GM18507 (cell line): Measurements from ENCODE around the gene TOM1.

Experiments used
- DNase-seq: peaks from one replicate; pipeline ENCODE4 v3.0.0; 2011; ENCODE audit warnings: low read depth; ENCODE audit not compliant: insufficient read length; ENCODE audit errors: extremely low spot score
- FAIRE-seq: peaks from 2 replicates; lab custom pipeline; 2011; peaks lifted over from hg19 to GRCh38; lab: Jason Lieb, UNC

The TOM1 gene

GRCh38 chr22:35341090-35341874 is 41.6 kb downstream of the TOM1 start:
- no peak for FAIRE-seq
- no peak for DNase-seq

GRCh38 chr22:35342390-35342789 is 42.7 kb downstream of the TOM1 start:
- DNase-seq (no peak), FAIRE-seq (no peak)

- peak; percentile 45 for FAIRE-seq
- DNase-seq, result no peak
Observed at GRCh38 chr22:35343664-35344550, 44.2 kb downstream of the TOM1 start.

GRCh38 chr22:35344956-35345690 is 45.4 kb downstream of the TOM1 start:
- DNase-seq (no peak), FAIRE-seq (peak; percentile 82)

GRCh38 chr22:35345808-35346505 is 46.3 kb downstream of the TOM1 start:
- FAIRE-seq, result no peak

GRCh38 chr22:35346596-35347220 is 47.0 kb downstream of the TOM1 start:
- no peak for DNase-seq
- FAIRE-seq, result no peak

More at GRCh38 chr22:35345808-35346505, 46.3 kb downstream of the TOM1 start:
- DNase-seq, result no peak

GRCh38 chr22:35347462-35347861 is 47.8 kb downstream of the TOM1 start:
- no peak for DNase-seq

GRCh38 chr22:35348026-35348590 is 48.4 kb downstream of the TOM1 start:
- FAIRE-seq (no peak), DNase-seq (no peak)

More at GRCh38 chr22:35347462-35347861, 47.8 kb downstream of the TOM1 start:
- FAIRE-seq, result no peak

- no peak for DNase-seq
- no peak for FAIRE-seq
Observed at GRCh38 chr22:35348703-35349102, 49.0 kb downstream of the TOM1 start.

- FAIRE-seq, result no peak
Observed at GRCh38 chr22:35349368-35349703, 49.6 kb downstream of the TOM1 start.

GRCh38 chr22:35349704-35350538 is 50.2 kb downstream of the TOM1 start:
- DNase-seq (no peak), FAIRE-seq (no peak)

More at GRCh38 chr22:35349368-35349703, 49.6 kb downstream of the TOM1 start:
- DNase-seq, result no peak

- DNase-seq (peak; percentile 81), FAIRE-seq (peak; percentile 97)
Observed at GRCh38 chr22:35350539-35351503, 51.1 kb downstream of the TOM1 start.

- FAIRE-seq (peak; percentile 81), DNase-seq (no peak)
Observed at GRCh38 chr22:35352214-35353111, 52.8 kb downstream of the TOM1 start.

- DNase-seq (no peak), FAIRE-seq (peak; percentile 72)
Observed at GRCh38 chr22:35353318-35353717, 53.6 kb downstream of the TOM1 start.

- FAIRE-seq (no peak), DNase-seq (no peak)
Observed at GRCh38 chr22:35354068-35354467, 54.4 kb downstream of the TOM1 start.
